ENCODE measurements around the gene COMMD1. TPM values are rescaled to one million over a fixed set of nuclear protein-coding genes. Genes with fewer than 3 reads are reported as not detected.

The COMMD1 gene
- total RNA-seq, 1 donor from 2014 or later: 30.5 TPM

DNA sequence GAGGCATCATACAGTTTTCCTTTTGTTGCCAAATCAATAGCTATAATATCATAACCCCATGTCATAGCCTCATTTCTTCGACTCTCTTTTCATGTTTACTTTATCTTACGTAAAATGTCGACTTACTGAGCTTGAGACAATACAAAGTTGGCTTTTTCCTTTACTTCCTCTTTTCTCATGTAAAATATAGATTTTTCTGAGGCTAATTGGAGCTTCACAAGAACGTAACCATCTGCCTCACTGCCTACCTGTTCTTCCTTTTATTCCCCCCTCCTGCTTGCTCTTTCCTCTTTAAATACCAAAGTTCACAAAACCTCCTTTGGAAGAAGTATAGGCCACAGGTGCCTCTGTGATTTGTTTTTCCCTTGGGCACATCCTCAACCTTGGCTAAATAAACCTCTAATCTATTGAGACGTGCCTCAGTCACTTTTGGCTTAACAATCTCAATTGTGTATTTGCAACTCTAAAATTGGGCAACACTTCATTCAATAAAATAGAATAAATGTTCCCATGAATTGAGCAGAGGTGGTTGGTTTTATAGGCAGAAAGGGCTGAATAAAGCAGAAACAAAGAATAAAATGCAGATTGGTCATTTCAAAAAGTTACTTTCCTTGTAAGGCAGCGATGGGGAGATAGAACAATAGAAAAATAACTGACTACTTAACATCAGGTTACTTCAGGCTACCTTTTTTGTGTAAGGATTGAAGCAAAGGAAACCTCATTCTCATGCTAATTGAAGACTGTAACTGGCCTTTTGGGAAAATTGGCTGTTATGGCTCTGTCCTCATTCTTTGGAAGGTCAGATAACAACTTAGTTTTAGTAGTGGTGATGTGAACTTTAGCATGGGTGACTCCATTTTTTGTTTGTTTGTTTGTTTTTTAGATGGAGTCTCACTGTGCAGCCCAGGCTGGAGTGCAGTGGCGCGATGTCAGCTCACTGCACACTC, 21.3 kb downstream of the COMMD1 start:
- no peaks in the 10 kb centered on the region for H3K9me3 Mint-ChIP-seq

GRCh38 chr2:61928826-61929461, 23.5 kb downstream of the COMMD1 start:
- Mint-ChIP-seq H3K4me1 (peaks cover 3% of the 10 kb centered on the region), H3K27ac (ENCODE audit: unreplicated experiment) (no peak overlapping the region), H3K9me3 (peaks cover 6% of the 10 kb centered on the region), H3K27me3 (ENCODE audit: low read depth) (no peaks in the 10 kb centered on the region), H3K36me3 (ENCODE audit: low read depth) (peaks cover 3% of the 10 kb centered on the region), H3K4me3 (no peak overlapping the region)
- no peak for DNase-seq (ENCODE audit: low read depth, low spot score)
- TF ChIP-seq, protein P1, sequence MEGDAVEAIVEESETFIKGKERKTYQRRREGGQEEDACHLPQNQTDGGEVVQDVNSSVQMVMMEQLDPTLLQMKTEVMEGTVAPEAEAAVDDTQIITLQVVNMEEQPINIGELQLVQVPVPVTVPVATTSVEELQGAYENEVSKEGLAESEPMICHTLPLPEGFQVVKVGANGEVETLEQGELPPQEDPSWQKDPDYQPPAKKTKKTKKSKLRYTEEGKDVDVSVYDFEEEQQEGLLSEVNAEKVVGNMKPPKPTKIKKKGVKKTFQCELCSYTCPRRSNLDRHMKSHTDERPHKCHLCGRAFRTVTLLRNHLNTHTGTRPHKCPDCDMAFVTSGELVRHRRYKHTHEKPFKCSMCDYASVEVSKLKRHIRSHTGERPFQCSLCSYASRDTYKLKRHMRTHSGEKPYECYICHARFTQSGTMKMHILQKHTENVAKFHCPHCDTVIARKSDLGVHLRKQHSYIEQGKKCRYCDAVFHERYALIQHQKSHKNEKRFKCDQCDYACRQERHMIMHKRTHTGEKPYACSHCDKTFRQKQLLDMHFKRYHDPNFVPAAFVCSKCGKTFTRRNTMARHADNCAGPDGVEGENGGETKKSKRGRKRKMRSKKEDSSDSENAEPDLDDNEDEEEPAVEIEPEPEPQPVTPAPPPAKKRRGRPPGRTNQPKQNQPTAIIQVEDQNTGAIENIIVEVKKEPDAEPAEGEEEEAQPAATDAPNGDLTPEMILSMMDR (conservative IDR thresholded peaks at IDR 0.05): no peak

More for the DNA sequence above, 21.3 kb downstream of the COMMD1 start:
- no peak overlapping the region for H3K27ac Mint-ChIP-seq (ENCODE audit: unreplicated experiment)
- H3K4me1 Mint-ChIP-seq: peaks cover 3% of the 10 kb centered on the region
- H3K27me3 Mint-ChIP-seq (ENCODE audit: low read depth): no peaks in the 10 kb centered on the region
- no peak overlapping the region for H3K4me3 Mint-ChIP-seq
- DNase-seq (ENCODE audit: low read depth, low spot score): no peak
- TF ChIP-seq, protein P1 (conservative IDR thresholded peaks at IDR 0.05): no peak
- no peaks in the 10 kb centered on the region for H3K36me3 Mint-ChIP-seq (ENCODE audit: low read depth)

GRCh38 chr2:61937098-61937497, 31.6 kb downstream of the COMMD1 start:
- no peaks in the 10 kb centered on the region for H3K4me1 Mint-ChIP-seq
- peaks cover 3% of the 10 kb centered on the region for H3K36me3 Mint-ChIP-seq (ENCODE audit: low read depth)
- TF ChIP-seq, protein P1 (conservative IDR thresholded peaks at IDR 0.05): no peak
- no peak for DNase-seq (ENCODE audit: low read depth, low spot score)
- H3K27ac Mint-ChIP-seq (ENCODE audit: unreplicated experiment): no peak overlapping the region
- H3K9me3 Mint-ChIP-seq: peaks cover 4% of the 10 kb centered on the region
- no peaks in the 10 kb centered on the region for H3K27me3 Mint-ChIP-seq (ENCODE audit: low read depth)
- H3K4me3 Mint-ChIP-seq: no peak overlapping the region

- H3K27ac Mint-ChIP-seq (ENCODE audit: unreplicated experiment): no peak overlapping the region
- H3K4me1 Mint-ChIP-seq: no peaks in the 10 kb centered on the region
These were observed 32.4 kb downstream of the COMMD1 start for GRCh38 chr2:61937886-61938285.

DNA sequence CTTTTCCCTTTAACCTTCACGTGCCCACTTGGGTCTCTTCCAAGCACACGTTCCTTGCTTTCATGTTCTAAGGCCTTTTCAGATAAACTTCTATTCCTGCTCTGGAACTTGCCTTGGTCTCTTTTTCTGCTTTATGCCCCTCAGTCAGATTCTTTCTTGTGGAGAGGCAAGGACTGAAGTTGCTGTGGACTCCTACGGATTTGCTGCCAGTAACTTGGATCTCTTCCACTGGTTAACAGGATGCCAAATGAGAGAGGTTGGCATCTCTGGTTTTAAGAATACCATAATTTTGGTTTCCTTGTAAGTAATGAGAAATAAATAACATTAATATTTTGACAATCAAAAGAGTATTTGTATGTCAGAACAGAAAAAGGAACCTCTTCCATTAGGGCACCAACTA, 33.0 kb downstream of the COMMD1 start:
- DNase-seq (ENCODE audit: low read depth, low spot score): no peak
- Mint-ChIP-seq H3K4me1 (no peaks in the 10 kb centered on the region), H3K27me3 (ENCODE audit: low read depth) (no peaks in the 10 kb centered on the region), H3K4me3 (no peak overlapping the region), H3K9me3 (no peaks in the 10 kb centered on the region), H3K36me3 (ENCODE audit: low read depth) (no peaks in the 10 kb centered on the region), H3K27ac (ENCODE audit: unreplicated experiment) (no peak overlapping the region)
- TF ChIP-seq, protein P1 (conservative IDR thresholded peaks at IDR 0.05): no peak

More at GRCh38 chr2:61937886-61938285, 32.4 kb downstream of the COMMD1 start:
- Mint-ChIP-seq H3K4me3 (no peak overlapping the region), H3K27me3 (ENCODE audit: low read depth) (no peaks in the 10 kb centered on the region), H3K9me3 (no peaks in the 10 kb centered on the region), H3K36me3 (ENCODE audit: low read depth) (no peaks in the 10 kb centered on the region)
- TF ChIP-seq, protein P1 (conservative IDR thresholded peaks at IDR 0.05): no peak
- DNase-seq (ENCODE audit: low read depth, low spot score): no peak

All from neural crest cell (in vitro differentiated cells).